Glomerular endothelial cell (primary cell): ENCODE data around the gene IL12RB1. TPM values are rescaled to one million over a fixed set of nuclear protein-coding genes. Genes with fewer than 3 reads are reported as not detected.
"Not testable (repeated sequence)": the region's sequence is repeated elsewhere in the genome, so short reads cannot be mapped to it uniquely, and the experiment has no call there.

Experiments used
- DNase-seq: peaks from one replicate; pipeline ENCODE4 v3.0.0-alpha.2; 2011; ENCODE audit warnings: low read depth, low spot score; ENCODE audit errors: extremely low read depth
- total RNA-seq: library from RNA; depleted of rRNA; stranded (reverse); fragments of >200 nt; gene quantifications from 2 replicates; pipeline ENCODE4 v1.2.3, GENCODE V29; 2015

Gene IL12RB1
- total RNA-seq, 1 donor from 2014 or later, result 0.12 TPM

DNA sequence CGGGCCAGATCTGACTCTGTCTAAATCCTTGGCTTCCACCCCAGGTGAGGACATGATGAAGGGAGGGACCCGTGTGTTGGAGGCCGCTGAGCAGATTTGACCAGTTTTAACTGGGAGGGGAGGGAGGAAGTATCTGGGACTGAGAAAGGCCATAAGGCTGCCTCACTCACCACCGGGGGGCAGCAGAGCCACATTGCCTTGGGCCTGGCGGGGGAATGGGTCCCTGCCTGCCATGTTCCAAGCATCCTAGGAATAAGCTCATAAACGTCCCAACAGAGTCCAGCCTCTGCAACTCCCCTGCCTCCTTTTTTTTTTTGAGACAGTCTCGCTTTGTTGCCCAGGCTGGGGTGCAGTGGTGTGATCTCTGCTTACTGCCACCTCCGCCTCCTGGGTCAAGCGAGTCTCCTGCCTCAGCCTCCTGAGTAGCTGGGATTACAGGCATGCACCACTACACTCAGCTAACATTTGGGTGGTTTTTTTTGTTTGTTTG lies 26.3 kb upstream of the IL12RB1 start:
- peak; percentile 20 for DNase-seq

DNA sequence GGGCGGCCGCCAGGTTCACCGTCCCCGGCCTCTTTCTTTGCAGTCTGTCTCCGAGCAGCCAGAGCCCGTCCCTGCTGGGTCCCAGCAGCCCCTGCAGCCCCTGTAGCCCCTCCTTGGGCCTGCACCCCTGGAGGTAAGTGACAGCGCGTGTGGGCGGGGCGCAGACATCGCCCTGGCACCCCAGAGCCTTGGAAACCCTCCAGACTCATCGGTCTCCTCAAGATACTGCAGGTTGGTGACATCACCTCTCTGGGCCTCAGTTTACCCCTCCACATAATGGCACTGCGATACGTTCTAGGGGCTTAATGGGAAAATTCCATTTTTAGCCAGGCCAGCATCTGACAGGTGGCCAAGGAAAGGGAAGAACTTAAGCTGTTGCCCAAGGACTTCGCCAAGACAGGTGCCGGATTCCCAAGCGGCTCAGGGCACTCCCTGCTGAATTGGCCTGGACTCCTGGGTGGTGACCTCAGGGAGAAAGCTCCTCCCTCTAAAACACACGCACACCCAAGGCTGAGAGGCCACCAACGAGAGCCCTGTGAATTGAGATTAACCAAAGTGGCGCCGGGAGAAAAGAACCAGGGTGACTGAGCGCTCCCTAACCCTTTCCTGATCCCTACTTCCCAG lies 24.0 kb upstream of the IL12RB1 start:
- no peak for DNase-seq

DNA sequence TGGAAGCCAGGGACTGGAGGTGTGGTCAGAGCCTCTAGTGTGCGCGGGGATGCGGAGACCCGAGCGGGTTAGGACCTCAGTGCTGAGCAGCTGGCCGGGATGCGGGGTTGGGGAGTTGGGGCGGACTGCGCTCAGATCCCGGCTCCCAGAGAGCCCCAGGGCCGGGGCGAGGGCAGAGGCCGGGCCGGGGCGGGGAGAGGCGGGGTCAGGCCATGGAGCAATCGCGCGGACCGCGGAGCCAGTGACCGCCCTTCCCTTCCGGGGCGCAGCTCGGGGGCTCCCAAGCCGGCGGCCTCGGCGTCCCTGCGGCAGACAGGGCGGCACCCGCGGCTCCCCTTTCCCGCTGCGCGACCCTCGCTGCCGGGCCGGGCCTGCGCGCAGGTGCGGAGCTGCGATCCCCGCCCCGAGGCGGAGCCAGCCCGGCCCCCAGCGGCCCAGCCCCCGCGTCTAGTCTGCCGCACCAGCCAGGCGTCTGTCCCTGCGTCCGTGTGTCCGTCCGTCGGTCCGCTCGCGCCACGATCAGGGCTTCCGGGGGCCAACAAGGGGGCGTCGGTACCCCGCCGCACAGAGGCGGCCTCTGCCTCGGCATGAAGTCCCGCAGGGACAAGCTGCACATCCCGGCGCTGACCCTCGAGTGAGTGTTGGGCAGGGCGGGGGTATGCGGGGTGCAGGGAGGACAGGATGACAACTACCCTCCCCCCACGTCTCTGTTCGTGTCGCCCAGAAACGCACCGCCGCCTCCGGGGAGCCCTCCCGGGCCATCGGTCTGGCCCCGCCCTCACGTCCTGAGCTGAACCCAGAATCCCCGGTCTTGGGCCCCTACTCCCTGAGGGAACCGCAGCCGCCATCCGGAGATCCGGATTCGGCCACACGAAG lies 23.2 kb upstream of the IL12RB1 start:
- no peak for DNase-seq

DNA sequence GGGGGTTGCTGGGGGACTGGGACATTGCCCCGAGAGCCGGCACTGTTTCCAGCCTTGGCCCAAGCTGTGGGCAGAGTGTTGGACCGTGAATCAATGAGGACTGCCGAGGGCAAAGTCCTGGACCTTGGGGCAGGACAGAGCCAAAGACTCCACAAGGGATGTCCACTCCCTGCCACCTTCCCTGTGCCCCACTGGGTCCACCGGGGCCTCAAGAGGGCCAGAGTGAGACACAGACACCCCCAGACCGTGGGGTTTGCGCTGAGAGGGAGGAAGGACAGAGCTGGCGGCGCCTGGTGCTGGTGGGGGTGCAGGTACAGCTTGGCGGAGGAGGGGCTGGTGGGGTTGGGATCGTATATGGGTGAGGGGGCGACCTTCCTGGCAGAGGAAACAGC lies 22.6 kb upstream of the IL12RB1 start:
- no peak for DNase-seq

DNA sequence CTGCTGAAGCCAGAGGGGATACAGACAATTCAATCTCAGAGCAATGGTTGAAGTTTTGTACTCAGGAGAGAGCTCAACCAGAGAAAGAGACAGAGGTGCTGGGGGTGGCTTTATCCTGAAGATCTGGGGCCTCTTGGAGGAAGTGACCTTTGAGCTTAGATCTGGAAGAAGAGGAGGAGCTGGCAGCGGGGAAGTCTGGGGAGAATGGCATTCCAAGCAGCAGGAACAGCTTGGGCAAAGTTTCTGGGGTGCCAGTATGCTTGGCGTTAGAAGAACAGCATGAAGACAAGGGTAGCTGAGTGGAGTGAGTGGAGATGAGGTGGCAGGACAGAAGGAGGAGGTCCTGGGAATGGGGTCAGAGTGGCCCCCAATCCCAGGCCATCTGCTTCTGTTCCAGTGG lies 22.2 kb upstream of the IL12RB1 start:
- DNase-seq, result no peak

DNA sequence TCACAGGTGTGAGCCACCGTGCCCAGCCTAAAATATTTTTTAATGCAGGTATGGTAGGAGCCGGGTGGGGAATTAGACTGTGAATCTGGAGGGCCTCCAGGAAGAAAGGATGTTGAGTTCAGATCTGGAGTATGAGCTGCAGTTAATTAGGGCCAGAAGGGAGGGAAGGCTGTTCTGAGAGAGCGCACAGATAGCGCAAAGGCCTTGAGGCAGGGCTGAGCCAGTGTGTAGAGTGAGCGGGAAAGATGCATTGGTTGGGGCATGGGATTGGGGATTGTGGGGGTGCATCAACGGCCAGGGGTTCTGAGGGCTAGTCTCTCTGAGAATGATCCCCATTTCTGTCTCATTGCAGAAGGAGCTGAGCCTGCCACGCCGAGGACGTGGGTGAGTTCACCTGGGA lies 20.5 kb upstream of the IL12RB1 start:
- DNase-seq, result no peak

DNA sequence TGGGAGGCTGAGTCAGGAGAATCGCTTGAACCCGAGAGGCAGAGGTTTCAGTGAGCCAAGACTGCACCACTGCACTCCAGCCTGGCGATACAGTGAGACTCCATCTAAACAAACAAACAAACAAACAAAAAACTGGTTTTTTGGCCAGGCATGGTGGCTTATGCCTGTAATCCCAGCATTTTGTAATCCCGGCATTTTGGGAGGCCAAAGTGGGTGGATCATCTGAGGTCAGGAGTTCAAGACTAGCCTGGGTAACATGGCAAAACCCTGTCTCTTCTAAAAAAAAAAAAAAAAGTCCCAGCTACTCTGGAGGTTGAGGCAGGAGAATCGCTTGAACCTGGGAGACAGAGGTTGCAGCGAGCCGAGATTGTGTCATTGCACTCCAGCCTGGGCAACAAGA lies 18.5 kb upstream of the IL12RB1 start:
- DNase-seq, result not testable (repeated sequence)

DNA sequence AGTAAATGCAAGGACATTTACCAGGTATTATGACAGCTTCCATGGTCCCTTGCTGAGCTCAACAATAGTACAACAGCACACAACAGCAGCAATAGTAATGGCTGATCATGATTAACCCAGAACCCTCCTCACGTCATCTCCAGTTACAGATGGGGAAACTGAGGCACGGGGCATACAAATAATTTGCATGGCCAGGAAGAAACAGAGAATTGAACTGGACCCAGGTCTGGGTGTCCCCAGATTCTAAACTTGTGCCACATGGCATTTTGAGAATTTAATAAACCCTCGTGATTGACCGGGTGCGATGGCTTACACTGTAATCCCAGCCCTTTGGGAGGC lies 18.0 kb upstream of the IL12RB1 start:
- no peak for DNase-seq

DNA sequence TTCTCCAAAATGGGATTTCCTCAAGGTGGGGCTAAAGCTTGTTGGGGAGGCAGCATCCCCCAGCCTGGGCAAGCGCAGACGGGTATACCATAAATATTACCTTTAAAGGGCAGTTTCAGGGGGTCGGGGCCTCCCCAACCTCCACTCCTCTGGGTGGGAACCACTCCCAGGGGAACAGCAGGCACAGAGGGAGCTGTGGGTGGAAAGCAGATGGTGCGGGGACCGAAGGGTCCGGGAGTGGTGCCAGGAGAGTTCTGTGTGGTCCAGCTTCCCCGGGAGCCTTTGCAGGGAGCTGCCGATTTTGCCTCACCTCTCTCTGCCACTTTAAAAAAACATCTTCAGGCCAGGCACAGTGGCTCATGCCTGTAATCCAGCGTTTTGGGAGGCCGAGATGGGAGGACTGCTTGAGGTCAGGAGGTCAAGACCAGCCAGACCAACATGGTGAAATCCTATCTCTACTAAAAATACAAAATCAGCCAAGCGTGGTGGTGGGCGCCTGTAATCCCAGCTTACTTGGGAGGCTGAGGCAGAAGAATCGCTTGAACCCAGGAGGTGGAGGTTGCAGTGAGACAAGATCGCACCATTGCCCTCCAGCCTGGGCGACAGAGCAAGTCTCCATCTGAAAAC lies 16.3 kb upstream of the IL12RB1 start:
- DNase-seq, result no peak

DNA sequence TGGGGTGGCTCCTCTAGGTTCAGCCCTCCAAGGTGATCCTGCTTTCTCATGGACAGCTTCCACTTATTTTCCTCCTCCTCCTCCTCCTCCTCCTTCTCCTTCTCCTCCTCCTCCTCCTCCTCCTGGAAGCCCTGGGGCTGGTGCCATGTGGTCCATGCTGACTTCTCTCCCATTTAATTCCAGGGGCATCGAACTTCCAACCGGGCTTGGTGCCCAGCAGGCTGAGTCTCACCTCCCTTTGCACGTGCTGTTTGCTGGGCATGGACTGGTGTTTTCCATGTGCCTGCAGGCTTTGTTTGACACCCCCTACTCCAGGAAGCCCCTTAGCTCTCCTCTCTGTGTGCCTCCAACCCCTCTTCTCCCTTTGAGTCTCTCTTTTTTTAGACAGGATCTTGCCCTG lies 14.5 kb upstream of the IL12RB1 start:
- no peak for DNase-seq

DNA sequence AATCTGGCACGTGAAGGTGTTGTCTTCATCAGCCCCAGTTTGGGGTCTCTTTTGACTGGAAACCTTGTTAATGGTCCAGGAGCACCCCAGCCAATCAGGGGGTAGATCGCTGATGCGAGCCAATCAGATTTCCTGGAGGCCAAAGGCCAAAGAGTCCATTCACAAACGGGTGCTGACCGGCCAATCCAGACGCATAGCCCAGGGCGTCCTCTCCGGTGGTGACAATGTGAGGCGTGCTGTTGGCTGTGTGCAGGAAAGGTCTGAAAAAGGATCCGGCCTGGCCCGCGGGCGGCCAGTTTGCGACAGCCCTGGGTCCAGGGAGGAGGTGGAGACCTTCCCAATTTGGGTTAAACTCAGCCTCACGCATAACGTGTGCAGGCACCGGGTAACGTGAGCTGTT lies 14.0 kb upstream of the IL12RB1 start:
- DNase-seq, result no peak

DNA sequence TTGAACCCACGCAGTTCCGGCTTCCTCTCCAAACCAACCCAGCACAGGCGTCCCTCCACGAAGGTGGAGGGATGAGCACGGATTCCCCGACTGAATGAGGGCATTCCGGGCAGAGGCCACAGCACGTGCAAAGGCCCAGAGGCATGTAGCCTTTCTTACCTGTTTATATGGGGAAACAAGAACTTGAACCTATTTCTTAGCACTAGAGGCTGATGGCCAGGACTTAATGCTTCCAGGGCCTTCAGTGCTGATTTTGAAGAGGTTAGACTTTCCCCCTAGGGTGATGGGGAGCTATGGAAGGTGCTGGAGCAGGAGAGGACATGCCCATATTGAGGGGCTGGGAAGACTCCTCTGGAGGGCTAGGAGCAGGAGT lies 12.9 kb upstream of the IL12RB1 start:
- no peak for DNase-seq

DNA sequence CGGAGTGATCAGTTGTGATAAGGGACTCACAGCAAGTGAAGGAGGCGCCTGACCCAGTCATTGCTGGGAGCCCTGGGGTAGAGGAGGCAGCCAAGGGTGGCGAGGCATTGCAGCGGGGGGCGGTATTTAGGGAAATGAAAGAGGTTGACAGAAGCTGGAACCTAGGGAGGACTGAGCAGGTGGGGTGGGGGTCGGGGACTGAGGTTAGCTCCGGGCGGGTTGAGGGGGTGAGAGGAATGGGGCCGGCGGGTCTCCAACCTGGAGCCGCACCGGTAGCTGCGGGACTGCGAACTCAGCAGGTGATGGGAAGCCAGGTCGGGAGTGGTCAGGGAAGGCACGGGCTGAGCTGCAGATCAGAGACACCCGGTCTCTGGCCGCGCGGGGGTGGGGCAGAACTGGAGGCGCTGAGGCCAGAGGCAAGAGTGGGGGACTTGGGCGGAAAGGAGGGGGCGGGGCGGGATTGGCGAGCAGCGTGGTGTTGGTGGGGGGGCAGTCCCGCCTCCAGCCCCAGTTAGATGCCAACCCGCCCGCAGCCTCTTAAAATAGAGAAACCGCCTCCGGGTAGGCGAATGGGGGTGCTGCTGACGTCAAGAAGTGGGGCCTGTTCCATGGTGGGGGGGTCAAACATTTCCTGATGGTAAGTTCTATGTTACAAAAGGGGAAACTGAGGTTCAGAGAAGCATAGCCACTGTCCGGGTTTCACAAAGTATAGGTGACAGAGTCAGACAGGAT lies 12.3 kb upstream of the IL12RB1 start:
- DNase-seq, result no peak

DNA sequence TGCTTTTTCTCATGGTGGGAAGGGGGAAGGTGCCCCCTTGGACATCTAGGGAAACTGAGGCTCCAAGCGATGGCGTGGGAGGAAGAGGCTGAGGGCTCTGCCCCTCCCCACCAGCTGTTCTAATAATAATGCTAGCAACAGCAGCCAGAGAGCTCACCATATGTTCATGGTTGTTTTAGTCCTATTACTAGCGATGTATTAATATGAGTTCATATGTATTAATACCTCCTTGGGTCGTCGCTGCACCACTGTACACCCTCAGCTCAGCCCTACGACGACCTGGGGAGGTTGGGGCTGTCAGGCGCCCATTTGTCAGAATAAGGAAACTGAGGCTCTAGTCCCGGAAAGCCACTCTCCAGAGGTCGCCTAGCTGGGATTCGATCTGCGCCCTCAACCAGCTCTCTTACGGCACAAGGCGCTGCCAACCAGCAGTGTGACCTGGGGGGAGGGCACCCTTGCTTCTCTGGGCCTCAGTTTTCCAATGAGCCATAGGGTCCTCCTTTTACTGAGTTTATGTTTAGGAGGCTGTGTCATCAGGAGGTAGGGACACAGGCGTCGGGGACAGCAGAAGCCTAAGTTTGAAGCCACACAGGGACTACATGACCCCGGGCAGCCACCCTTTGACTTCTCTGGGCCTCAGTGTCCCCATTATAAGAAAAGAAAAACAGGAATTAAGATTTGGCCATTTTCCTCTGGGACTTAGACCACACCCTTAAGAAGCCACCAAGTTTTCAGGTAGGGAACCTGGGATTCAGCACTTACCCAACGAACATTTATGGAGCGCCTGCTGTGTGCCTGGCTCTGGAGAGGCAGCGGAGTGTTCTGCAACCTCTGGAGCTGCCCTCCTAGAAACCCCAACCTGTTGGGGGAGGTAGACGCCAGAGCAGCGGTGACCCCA lies 11.5 kb upstream of the IL12RB1 start:
- DNase-seq, result no peak

DNA sequence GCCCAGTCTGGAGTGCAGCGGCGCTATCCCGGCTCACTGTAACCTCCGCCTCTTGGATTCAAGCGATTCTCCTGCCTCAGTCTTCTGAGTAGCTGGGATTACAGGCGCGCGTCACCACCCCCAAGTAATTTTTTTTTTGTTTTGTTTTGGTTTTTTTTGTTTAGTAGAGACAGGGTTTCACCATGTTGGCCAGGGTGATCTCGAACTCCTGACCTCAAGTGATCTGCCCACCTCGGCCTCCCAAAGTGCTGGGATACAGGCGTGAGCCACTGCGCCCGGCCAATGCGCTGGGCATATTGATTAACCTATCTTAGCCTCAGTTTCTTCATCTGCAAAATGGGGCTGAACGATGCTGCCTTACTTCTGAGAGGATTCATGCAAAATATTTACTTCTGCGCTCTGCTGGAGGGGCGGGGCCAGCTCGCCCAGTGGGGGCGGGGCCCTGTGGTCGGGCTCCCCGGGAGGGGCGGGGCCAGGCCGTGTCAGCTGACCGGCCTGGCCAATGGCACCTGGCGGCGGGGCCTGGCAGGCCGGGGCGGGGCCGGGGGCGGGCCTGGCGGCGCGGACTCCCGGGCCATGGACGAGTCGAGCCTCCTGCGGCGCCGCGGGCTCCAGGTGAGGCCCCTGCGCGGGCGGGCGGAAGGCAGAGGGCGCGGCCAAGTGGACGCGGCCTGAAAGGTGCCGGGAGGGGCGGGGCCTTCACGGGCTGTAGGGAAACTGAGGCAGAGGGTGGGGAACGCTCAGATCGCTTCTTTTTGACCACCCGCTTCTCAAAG lies 10.7 kb upstream of the IL12RB1 start, which contains the start of gene MAST3:
Gene MAST3 (plus strand): TSS at position 562 of the 776 bp plus-strand sequence. CDS start 15 bp downstream, at position 577.
- DNase-seq, result no peak

DNA sequence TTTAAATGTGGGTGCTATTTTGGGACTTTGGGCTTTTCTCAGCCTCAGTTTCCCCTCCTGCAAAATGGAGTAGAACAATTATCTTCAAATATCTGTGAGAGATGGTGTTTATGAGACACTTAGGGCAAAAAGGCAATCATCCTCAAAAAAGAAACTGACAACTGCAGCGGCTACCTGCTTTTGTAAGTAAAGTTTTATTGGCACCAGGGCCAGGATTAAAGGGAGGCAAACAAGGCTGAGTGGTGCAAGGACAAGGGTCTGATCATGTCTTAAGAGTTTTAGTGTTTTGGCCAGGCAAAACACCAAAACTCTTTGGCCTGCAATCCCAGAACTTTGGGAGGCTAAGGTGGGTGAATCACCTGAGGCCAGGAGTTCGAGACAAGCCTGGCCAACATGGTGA lies 9.5 kb upstream of the IL12RB1 start:
- no peak for DNase-seq

DNA sequence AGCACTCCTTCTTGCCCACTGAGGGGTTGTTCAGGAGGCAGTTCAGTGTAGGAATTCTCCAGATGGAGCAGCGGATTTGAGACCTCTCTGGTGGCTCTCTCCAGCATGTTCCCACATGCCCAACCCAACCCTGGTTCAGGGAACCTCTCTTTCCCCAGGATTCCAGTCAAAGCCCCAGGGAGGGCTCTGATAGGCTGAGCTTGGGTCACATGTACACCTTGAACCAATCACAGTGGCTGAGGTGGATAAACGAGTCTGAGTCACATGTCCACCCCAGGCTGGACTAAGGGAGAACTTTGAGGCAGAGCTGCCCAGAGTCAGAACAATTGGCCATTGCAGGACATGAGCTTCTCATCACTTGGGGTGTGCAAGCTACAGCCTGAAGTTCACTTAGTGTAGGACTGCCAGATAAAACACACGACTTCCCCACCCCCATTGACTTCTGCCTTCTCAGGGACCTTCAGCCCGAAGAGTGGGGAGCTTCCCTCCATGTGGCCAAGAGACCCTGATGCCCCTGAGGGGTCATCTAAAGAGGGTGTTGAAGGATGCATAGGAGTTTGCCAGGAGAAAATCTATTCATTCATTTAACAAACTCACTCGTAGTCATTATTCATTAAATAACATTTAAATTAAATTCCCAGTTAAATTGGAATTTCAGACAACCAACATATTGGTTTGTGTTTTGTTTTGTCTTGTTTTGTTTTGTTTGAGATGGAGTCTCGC lies 6.9 kb upstream of the IL12RB1 start:
- DNase-seq, result no peak

DNA sequence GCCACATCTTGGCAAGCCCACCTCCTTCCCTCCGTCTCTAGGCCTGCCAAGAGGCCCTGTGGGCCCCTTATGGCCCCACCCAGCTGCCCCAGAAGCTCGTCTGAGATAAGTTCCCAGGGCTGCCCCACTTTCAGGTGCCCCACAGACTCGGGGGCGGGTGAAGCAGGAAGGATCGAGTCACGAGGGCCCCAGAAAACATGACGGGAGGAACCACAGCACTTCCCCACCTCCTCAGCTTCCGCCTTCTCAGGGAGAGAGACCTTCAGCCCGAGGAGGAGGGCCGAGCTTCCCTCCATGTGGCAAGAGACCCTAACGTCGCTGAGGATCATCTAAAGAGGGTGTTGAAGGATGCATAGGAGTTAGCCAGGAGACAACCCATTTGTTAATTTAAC lies 4.5 kb upstream of the IL12RB1 start:
- DNase-seq, result no peak
